NK-92 (cell line): ENCODE measurements around the gene GSTT2.
"Not testable (repeated sequence)": the region's sequence is repeated elsewhere in the genome, so short reads cannot be mapped to it uniquely, and the experiment has no call there.

Experiments used
- DNase-seq: peaks from one replicate; lab custom pipeline; 2025; ENCODE audit not compliant: unreplicated experiment; lab: John Stamatoyannopoulos, UW

The GSTT2 gene

GRCh38 chr22:23974345-23974744 lies 5.6 kb upstream of the GSTT2 start, which contains the start of gene DDT:
DDT (minus strand) TSS chr22:23974441; CDS start chr22:23974414, 27 bp downstream.
- not testable (repeated sequence) for DNase-seq

- not testable (repeated sequence) for DNase-seq
Measured at GRCh38 chr22:23974836-23975352, 5.0 kb upstream of the GSTT2 start.

GRCh38 chr22:23977304-23977703 lies 2.6 kb upstream of the GSTT2 start:
- not testable (repeated sequence) for DNase-seq

GRCh38 chr22:23980567-23980966 lies 633 bp downstream of the GSTT2 start:
- DNase-seq: not testable (repeated sequence)

GRCh38 chr22:23984430-23984829 lies 4.5 kb downstream of the GSTT2 start:
- no peak for DNase-seq

GRCh38 chr22:23986089-23986488 lies 6.2 kb downstream of the GSTT2 start:
- DNase-seq: not testable (repeated sequence)

GRCh38 chr22:23986538-23987178 lies 6.7 kb downstream of the GSTT2 start:
- DNase-seq: not testable (repeated sequence)

- DNase-seq: not testable (repeated sequence)
Measured at GRCh38 chr22:23989583-23990244, 9.8 kb downstream of the GSTT2 start.

- DNase-seq: not testable (repeated sequence)
Measured at GRCh38 chr22:23993080-23993479, 13.1 kb downstream of the GSTT2 start.

- not testable (repeated sequence) for DNase-seq
Measured at GRCh38 chr22:23993581-23994177, 13.7 kb downstream of the GSTT2 start.

- no peak for DNase-seq
Measured at GRCh38 chr22:23997092-23997491, 17.2 kb downstream of the GSTT2 start.

GRCh38 chr22:23999779-24000178 lies 19.8 kb downstream of the GSTT2 start:
- not testable (repeated sequence) for DNase-seq

- DNase-seq: no peak
Measured at GRCh38 chr22:24001314-24001713, 21.4 kb downstream of the GSTT2 start.

GRCh38 chr22:24002272-24002671 lies 22.3 kb downstream of the GSTT2 start:
- no peak for DNase-seq

- no peak for DNase-seq
Measured at GRCh38 chr22:24002851-24003250, 22.9 kb downstream of the GSTT2 start.

- no peak for DNase-seq
Measured at GRCh38 chr22:24003887-24004286, 24.0 kb downstream of the GSTT2 start.

- no peak for DNase-seq
Measured at GRCh38 chr22:24005201-24005600, 25.3 kb downstream of the GSTT2 start, which contains the start of gene GSTT4. GSTT4 (minus strand) TSS chr22:24005453; CDS start chr22:24005356, 97 bp downstream.

GRCh38 chr22:24006207-24006913 lies 26.4 kb downstream of the GSTT2 start:
- DNase-seq: no peak

GRCh38 chr22:24006914-24007214 lies 26.9 kb downstream of the GSTT2 start:
- DNase-seq: no peak

- DNase-seq: no peak
Measured at GRCh38 chr22:24007253-24008021, 27.5 kb downstream of the GSTT2 start.

GRCh38 chr22:24008022-24008283 lies 28.0 kb downstream of the GSTT2 start:
- no peak for DNase-seq
